SK-N-SH (cell line): ENCODE results near the gene ATF6B. TPM values are rescaled to one million over a fixed set of nuclear protein-coding genes. Genes with fewer than 3 reads are reported as not detected.
A peak's percentile ranks its signal among the peaks of the same experiment; 100 is the strongest.

Experiments
- CTCF ChIA-PET: fragments of 300-600, 350-600 bp; formaldehyde crosslinking; extraction: SDS; loops from one replicate; lab custom pipeline; 2021; lab: Yijun Ruan, JAX
- POLR2A ChIA-PET: fragments of 350-600 bp; sonication (Branson Sonifier 250); formaldehyde crosslinking; extraction: SDS; loops from one replicate; lab custom pipeline; 2020; ENCODE audit warnings: antibody characterized with exemption, inconsistent platforms; lab: Yijun Ruan, JAX
- DNase-seq: peaks from one replicate; pipeline ENCODE4 v3.0.0; 2012
- H2AFZ ChIP-seq: fragments of 200-600 bp; sonication (generic); 2 replicates; pipeline ENCODE4 v1.8.1; 2016; ENCODE audit warnings: antibody characterized with exemption, mild to moderate bottlenecking, low read depth
- H3F3A ChIP-seq: fragments of 200-600 bp; sonication (generic); replicated peaks from 2 replicates; pipeline ENCODE3; 2016; ENCODE audit warnings: antibody characterized with exemption, mild to moderate bottlenecking; ENCODE audit not compliant: insufficient read depth
- H3K27ac ChIP-seq, 2 experiments: fragments of 200-500 bp in 1 of 2; fragments of 200-600 bp in 1 of 2; sonication (Bioruptor generic) in 1 of 2; sonication (generic), shearing (Covaris generic) in 1 of 2; 2 replicates each; pipeline versions ENCODE4 v1.5.1 to v1.6.1; 2014 to 2016; ENCODE audit warnings: low read depth in 2 of 2, inconsistent platforms in 1 of 2, low read length in 1 of 2, mild to moderate bottlenecking in 1 of 2, mixed read lengths in 1 of 2
- H3K27me3 ChIP-seq: fragments of 200-600 bp; sonication (generic), shearing (Covaris generic); 2 replicates; pipeline ENCODE4 v1.6.1; 2016; ENCODE audit warnings: mixed run types; ENCODE audit not compliant: insufficient read depth
- H3K36me3 ChIP-seq, 2 experiments: fragments of 200-500 bp in 1 of 2; fragments of 200-600 bp in 1 of 2; sonication (Bioruptor generic) in 1 of 2; sonication (generic) in 1 of 2; replicated peaks in 1 of 2; 2 replicates each; pipeline versions ENCODE3 to v1.5.1; 2014 to 2016; ENCODE audit warnings: low read length in 1 of 2, mild to moderate bottlenecking in 1 of 2; ENCODE audit not compliant: insufficient read depth in 2 of 2, control insufficient read depth in 1 of 2
- H3K4me1 ChIP-seq, 2 experiments: fragments of 200-500 bp in 1 of 2; fragments of 200-600 bp in 1 of 2; sonication (Bioruptor generic) in 1 of 2; sonication (generic), shearing (Covaris generic) in 1 of 2; 2 replicates each; pipeline versions ENCODE4 v1.5.1 to v1.6.1; 2014 to 2016; ENCODE audit warnings: low read depth in 1 of 2, low read length in 1 of 2, mixed run types in 1 of 2; ENCODE audit not compliant: insufficient read depth in 2 of 2, control insufficient read depth in 1 of 2
- H3K4me2 ChIP-seq: fragments of 200-600 bp; sonication (generic), shearing (Covaris generic); 2 replicates; pipeline ENCODE4 v1.6.1; 2017; ENCODE audit warnings: mixed run types
- H3K4me3 ChIP-seq, 2 experiments: fragments of 200-500 bp in 1 of 2; fragments of 200-600 bp in 1 of 2; sonication (Bioruptor generic) in 1 of 2; sonication (generic), shearing (Covaris generic) in 1 of 2; 2 replicates each; pipeline versions ENCODE4 v1.5.1 to v1.8.1; 2014 to 2016; ENCODE audit warnings: low read depth in 2 of 2, inconsistent platforms in 1 of 2, low read length in 1 of 2, mild to moderate bottlenecking in 1 of 2, mixed read lengths in 1 of 2, moderate library complexity in 1 of 2
- H3K79me2 ChIP-seq: fragments of 200-600 bp; sonication (generic); 2 replicates; pipeline ENCODE4 v1.8.1; 2017; ENCODE audit warnings: mild to moderate bottlenecking; ENCODE audit not compliant: insufficient read depth
- H3K9ac ChIP-seq: fragments of 200-600 bp; sonication (generic); 2 replicates; pipeline ENCODE4 v1.6.1; 2017; ENCODE audit warnings: mixed run types
- H3K9me2 ChIP-seq: fragments of 200-600 bp; sonication (generic); 2 replicates; pipeline ENCODE4 v1.6.1; 2017; ENCODE audit warnings: mixed run types
- H3K9me3 ChIP-seq: fragments of 200-600 bp; sonication (generic); 2 replicates; pipeline ENCODE4 v1.6.1; 2017; ENCODE audit warnings: mixed run types, mild to moderate bottlenecking, moderate library complexity
- H4K20me1 ChIP-seq: fragments of 200-600 bp; sonication (generic); 2 replicates; pipeline ENCODE4 v1.6.1; 2017; ENCODE audit warnings: mild to moderate bottlenecking, mixed run types; ENCODE audit not compliant: insufficient read depth
- CHD2 ChIP-seq: fragments of 150-350 bp; IDR thresholded peaks from 2 replicates; pipeline ENCODE4 v1.6.1; 2018; ENCODE audit warnings: low read length; ENCODE audit not compliant: partially characterized antibody
- ELF1 ChIP-seq: IDR thresholded peaks from 2 replicates; pipeline ENCODE4 v1.4.0; 2012
- EP300 ChIP-seq, 2 experiments: IDR thresholded peaks; 2 replicates each; pipeline versions ENCODE4 v1.4.0 to v1.6.1; 2012; ENCODE audit warnings: borderline replicate concordance in 1 of 2, low read depth in 1 of 2, low read length in 1 of 2
- EZH2phosphoT487 ChIP-seq: fragments of 200-600 bp; sonication (generic); IDR thresholded peaks from 2 replicates; pipeline ENCODE4 v1.6.1; 2017; ENCODE audit warnings: low read depth, mixed run types, mild to moderate bottlenecking, antibody characterized with exemption, moderate library complexity, borderline replicate concordance
- FOXJ3 ChIP-seq: sonication (generic); formaldehyde crosslinking; IDR thresholded peaks from 2 replicates; pipeline ENCODE4 v1.5.1; 2020; ENCODE audit warnings: mild to moderate bottlenecking, missing genetic modification reagents
- FOXM1 ChIP-seq: IDR thresholded peaks from 2 replicates; pipeline ENCODE4 v1.4.0; 2012; ENCODE audit warnings: low read depth, mild to moderate bottlenecking
- GABPA ChIP-seq: IDR thresholded peaks from 2 replicates; pipeline ENCODE4 v1.4.0; 2012; ENCODE audit warnings: low read depth, mild to moderate bottlenecking
- GATA2 ChIP-seq: sonication (generic); formaldehyde crosslinking; IDR thresholded peaks from 2 replicates; pipeline ENCODE4 v1.5.0; 2020; ENCODE audit warnings: mild to moderate bottlenecking, missing genetic modification reagents
- NRF1 ChIP-seq: IDR thresholded peaks from 2 replicates; pipeline ENCODE4 v1.6.1; 2012; ENCODE audit warnings: low read depth, mild to moderate bottlenecking, low read length
- RAD21 ChIP-seq: IDR thresholded peaks from 2 replicates; pipeline ENCODE4 v1.6.1; 2012; ENCODE audit warnings: mild to moderate bottlenecking, low read length
- RCOR1 ChIP-seq: fragments of 150-350 bp; IDR thresholded peaks from 2 replicates; pipeline ENCODE4 v1.6.1; 2017; ENCODE audit warnings: antibody characterized with exemption, low read length
- RFX5 ChIP-seq: IDR thresholded peaks from 2 replicates; pipeline ENCODE4 v1.6.1; 2012; ENCODE audit warnings: mild to moderate bottlenecking, improper control_type of control experiment, low read length
- TCF12 ChIP-seq: IDR thresholded peaks from 2 replicates; pipeline ENCODE4 v1.4.0; 2012
- TEAD4 ChIP-seq: IDR thresholded peaks from 2 replicates; pipeline ENCODE4 v1.4.0; 2012; ENCODE audit warnings: mild to moderate bottlenecking, borderline replicate concordance; ENCODE audit not compliant: insufficient read depth
- YY1 ChIP-seq: IDR thresholded peaks from 2 replicates; pipeline ENCODE4 v1.4.0; 2012; ENCODE audit warnings: low read depth, mild to moderate bottlenecking
- WGBS: methylation state at CpG from one replicate; pipeline ENCODE4 v1.1.6; 2017; ENCODE audit warnings: low lambda C conversion rate; 5-methylcytosine and 5-hydroxymethylcytosine counted together
- polyA plus RNA-seq, 3 experiments: library from polyadenylated mRNA; depleted of rRNA; stranded (reverse); fragments of >200 nt; gene quantifications; 2 replicates each; pipeline ENCODE4 v1.2.3, GENCODE V29; 2012
- TF ChIP-seq, protein P1 (sequence below): IDR thresholded peaks from 2 replicates; pipeline ENCODE4 v1.4.0; 2012; ENCODE audit warnings: low read depth, borderline replicate concordance
- TF ChIP-seq, protein P2 (sequence below): IDR thresholded peaks from 2 replicates; pipeline ENCODE4 v1.4.0; 2012; ENCODE audit warnings: low read depth
- TF ChIP-seq, protein P3 (sequence below): IDR thresholded peaks from 2 replicates; pipeline ENCODE4 v1.6.1; 2012; ENCODE audit warnings: mild to moderate bottlenecking, low read depth, low read length, moderate library complexity
- TF ChIP-seq, protein P4 (sequence below): IDR thresholded peaks from 2 replicates; pipeline ENCODE4; 2012
- TF ChIP-seq, protein P5 (sequence below): fragments of 150-350 bp; IDR thresholded peaks from 2 replicates; pipeline ENCODE4 v1.6.1; 2016; ENCODE audit warnings: mild to moderate bottlenecking, low read depth, low read length

Gene ATF6B
- polyA plus RNA-seq, 1 of the 3 experiments (the other 2 are of a cell fraction) = 61.3 TPM

DNA sequence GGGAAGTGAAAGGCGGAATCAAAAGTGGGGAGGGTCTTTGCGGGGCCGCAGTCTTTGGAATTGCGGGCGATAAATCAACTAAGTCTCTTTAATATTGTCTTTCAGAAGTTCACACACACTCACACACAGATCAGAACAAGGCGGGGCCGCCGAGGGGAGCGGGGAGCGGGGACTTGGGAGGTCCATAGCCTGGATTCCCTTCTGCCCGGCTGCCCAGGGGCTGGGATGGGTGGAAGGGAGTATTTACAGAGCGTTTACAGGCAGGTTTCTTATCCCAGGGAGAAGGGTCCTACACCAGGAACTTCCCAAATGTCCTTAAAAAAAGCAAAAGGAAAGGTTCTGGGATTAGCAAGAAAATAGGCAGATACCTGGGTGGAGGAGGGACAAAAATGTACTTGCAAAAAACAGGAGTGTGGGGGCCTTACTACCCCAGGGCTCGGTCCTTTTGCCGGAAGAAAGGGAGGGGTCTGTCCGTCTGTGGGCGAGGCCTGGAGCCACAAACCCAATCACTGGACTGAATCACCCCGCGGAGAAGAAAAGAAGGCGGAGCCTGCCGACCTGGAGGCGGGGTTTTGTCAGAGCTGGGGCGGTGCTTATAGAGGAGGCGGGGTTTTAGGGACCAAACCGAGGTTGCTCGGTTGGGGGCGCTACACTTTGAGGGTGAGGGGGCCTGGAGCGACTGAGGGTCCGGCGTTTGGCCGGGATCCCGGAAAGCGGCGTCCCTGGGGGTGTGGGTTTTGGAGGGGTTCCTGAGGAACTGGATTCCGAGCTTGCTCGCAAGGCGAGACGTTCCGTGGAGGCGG is 20.4 kb upstream of the ATF6B start:
- TF ChIP-seq RFX5 (no peak), TEAD4 (no peak), EP300 (IDR thresholded peaks at IDR 0.05; ENCODE audit: borderline replicate concordance in 1 of 2, low read depth in 1 of 2, low read length in 1 of 2) (no peak), GATA2 (CRISPR knock-in tag) (no peak), FOXJ3 (CRISPR knock-in tag) (no peak), FOXM1 (no peak), ELF1 (no peak), CHD2 (no peak), NRF1 (no peak), RCOR1 (no peak), GABPA (no peak), RAD21 (no peak)
- TF ChIP-seq, protein P1, sequence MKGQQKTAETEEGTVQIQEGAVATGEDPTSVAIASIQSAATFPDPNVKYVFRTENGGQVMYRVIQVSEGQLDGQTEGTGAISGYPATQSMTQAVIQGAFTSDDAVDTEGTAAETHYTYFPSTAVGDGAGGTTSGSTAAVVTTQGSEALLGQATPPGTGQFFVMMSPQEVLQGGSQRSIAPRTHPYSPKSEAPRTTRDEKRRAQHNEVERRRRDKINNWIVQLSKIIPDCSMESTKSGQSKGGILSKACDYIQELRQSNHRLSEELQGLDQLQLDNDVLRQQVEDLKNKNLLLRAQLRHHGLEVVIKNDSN = no peak
- TF ChIP-seq, protein P2, sequence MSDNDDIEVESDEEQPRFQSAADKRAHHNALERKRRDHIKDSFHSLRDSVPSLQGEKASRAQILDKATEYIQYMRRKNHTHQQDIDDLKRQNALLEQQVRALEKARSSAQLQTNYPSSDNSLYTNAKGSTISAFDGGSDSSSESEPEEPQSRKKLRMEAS = no peak
- ChIA-PET POLR2A (no interaction called here), CTCF (interaction anchor here (0.6 kb wide), 1 partner anchor 60 kb away, joined by 3 read pairs; no protein-coding TSS in a partner anchor)
- no peak overlapping the region for H3K27ac ChIP-seq
- DNase-seq = peak; percentile 65
- H3K4me3 ChIP-seq = no peak overlapping the region
- H3K4me1 ChIP-seq = peaks cover 13 to 21% of the 10 kb centered on the region in 2 experiments; a peak in 3 of 4 replicates
- H3K79me2 ChIP-seq = no peaks in the 10 kb centered on the region
- WGBS = 89% methylated on average over 35 of the region's 39 CpGs
- no peaks in the 10 kb centered on the region for H3K36me3 ChIP-seq
- no peak overlapping the region for H3K4me2 ChIP-seq
- peaks cover 4% of the 10 kb centered on the region for H3F3A ChIP-seq
- H4K20me1 ChIP-seq = no peaks in the 10 kb centered on the region
- no peaks in the 10 kb centered on the region for H3K27me3 ChIP-seq
- H3K9me2 ChIP-seq = no peaks in the 10 kb centered on the region
- no peak overlapping the region for H2AFZ ChIP-seq
- H3K9ac ChIP-seq = no peak overlapping the region
- H3K9me3 ChIP-seq = no peaks in the 10 kb centered on the region

DNA sequence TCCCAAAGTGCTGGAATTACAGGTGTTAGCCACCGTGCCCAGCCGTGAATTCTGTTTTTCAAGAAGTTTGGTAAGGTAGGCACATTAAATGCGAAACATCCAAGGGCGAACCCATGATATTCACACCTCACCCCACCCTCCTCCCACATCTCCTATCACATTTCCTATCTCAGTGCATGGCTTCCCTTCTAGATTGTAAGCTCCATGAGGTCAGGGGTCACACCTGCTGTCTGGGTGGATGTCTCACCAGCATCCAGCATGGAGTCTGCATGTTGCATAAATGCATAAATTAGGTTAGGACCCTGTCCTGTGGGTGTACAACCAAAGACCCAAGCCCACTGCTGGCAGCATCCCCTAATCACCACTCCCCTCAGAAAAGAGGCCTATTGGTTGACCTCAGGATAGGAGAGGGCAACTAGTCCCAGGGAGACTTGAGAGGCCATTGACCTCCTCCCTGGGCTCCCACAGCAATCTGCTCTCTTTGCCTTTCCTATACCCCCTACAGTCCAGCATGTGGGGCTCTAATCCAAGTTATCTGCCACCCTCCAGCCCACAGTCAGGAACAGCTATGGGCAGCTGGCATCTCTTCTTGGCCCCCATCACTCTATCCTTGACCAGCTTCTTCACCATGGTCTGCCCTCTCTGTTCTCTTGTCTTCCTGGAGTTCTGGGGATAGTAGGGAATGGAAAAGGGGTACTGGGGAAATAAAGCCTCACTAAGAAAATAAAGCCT is 19.5 kb upstream of the ATF6B start:
- H3F3A ChIP-seq = peaks cover 3% of the 10 kb centered on the region
- no peaks in the 10 kb centered on the region for H3K27me3 ChIP-seq
- H4K20me1 ChIP-seq = no peaks in the 10 kb centered on the region
- no peaks in the 10 kb centered on the region for H3K9me2 ChIP-seq
- no peaks in the 10 kb centered on the region for H3K36me3 ChIP-seq
- no peak overlapping the region for H2AFZ ChIP-seq
- H3K9me3 ChIP-seq = no peaks in the 10 kb centered on the region
- POLR2A ChIA-PET = no interaction called here
- no peaks in the 10 kb centered on the region for H3K79me2 ChIP-seq
- DNase-seq = no peak
- no peak overlapping the region for H3K4me3 ChIP-seq
- H3K4me1 ChIP-seq = peaks cover 6 to 12% of the 10 kb centered on the region in 2 experiments; a peak in 3 of 4 replicates
- H3K27ac ChIP-seq = no peak overlapping the region
- CTCF ChIA-PET = no interaction called here
- H3K9ac ChIP-seq = no peak overlapping the region
- 100% methylated on average over 4 of the region's 4 CpGs for WGBS
- H3K4me2 ChIP-seq = no peak overlapping the region
- TF ChIP-seq EP300 (IDR thresholded peaks at IDR 0.05; ENCODE audit: borderline replicate concordance in 1 of 2, low read depth in 1 of 2, low read length in 1 of 2) = no peak
- TF ChIP-seq, protein P3, sequence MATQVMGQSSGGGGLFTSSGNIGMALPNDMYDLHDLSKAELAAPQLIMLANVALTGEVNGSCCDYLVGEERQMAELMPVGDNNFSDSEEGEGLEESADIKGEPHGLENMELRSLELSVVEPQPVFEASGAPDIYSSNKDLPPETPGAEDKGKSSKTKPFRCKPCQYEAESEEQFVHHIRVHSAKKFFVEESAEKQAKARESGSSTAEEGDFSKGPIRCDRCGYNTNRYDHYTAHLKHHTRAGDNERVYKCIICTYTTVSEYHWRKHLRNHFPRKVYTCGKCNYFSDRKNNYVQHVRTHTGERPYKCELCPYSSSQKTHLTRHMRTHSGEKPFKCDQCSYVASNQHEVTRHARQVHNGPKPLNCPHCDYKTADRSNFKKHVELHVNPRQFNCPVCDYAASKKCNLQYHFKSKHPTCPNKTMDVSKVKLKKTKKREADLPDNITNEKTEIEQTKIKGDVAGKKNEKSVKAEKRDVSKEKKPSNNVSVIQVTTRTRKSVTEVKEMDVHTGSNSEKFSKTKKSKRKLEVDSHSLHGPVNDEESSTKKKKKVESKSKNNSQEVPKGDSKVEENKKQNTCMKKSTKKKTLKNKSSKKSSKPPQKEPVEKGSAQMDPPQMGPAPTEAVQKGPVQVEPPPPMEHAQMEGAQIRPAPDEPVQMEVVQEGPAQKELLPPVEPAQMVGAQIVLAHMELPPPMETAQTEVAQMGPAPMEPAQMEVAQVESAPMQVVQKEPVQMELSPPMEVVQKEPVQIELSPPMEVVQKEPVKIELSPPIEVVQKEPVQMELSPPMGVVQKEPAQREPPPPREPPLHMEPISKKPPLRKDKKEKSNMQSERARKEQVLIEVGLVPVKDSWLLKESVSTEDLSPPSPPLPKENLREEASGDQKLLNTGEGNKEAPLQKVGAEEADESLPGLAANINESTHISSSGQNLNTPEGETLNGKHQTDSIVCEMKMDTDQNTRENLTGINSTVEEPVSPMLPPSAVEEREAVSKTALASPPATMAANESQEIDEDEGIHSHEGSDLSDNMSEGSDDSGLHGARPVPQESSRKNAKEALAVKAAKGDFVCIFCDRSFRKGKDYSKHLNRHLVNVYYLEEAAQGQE = no peak
- no peak for TF ChIP-seq TCF12
- no peak for TF ChIP-seq YY1
- TF ChIP-seq TEAD4 = no peak
- TF ChIP-seq EZH2phosphoT487 = no peak
- TF ChIP-seq CHD2 = no peak
- TF ChIP-seq, protein P4, sequence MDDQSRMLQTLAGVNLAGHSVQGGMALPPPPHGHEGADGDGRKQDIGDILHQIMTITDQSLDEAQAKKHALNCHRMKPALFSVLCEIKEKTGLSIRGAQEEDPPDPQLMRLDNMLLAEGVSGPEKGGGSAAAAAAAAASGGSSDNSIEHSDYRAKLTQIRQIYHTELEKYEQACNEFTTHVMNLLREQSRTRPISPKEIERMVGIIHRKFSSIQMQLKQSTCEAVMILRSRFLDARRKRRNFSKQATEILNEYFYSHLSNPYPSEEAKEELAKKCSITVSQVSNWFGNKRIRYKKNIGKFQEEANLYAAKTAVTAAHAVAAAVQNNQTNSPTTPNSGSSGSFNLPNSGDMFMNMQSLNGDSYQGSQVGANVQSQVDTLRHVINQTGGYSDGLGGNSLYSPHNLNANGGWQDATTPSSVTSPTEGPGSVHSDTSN = no peak
- TF ChIP-seq, protein P5, sequence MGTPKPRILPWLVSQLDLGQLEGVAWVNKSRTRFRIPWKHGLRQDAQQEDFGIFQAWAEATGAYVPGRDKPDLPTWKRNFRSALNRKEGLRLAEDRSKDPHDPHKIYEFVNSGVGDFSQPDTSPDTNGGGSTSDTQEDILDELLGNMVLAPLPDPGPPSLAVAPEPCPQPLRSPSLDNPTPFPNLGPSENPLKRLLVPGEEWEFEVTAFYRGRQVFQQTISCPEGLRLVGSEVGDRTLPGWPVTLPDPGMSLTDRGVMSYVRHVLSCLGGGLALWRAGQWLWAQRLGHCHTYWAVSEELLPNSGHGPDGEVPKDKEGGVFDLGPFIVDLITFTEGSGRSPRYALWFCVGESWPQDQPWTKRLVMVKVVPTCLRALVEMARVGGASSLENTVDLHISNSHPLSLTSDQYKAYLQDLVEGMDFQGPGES = no peak
